HG03139 (cell line): ENCODE measurements around the gene CKMT1B.
A peak's percentile ranks its signal among the peaks of the same experiment; 100 is the strongest.
"Not testable (repeated sequence)": the region's sequence is repeated elsewhere in the genome, so short reads cannot be mapped to it uniquely, and the experiment has no call there.

Source experiments
- ATAC-seq: cut with Tn5 transposase; IDR thresholded peaks from one replicate; pipeline ENCODE4 v1.9.1; 2021; ENCODE audit not compliant: unreplicated experiment

CKMT1B gene

GRCh38 chr15:43593328-43594190 is at the start of gene CKMT1B:
Gene CKMT1B, plus strand, starts transcription at chr15:43594027. Its CDS starts 192 bp downstream, at chr15:43594219.
- ATAC-seq, result not testable (repeated sequence)

- no peak for ATAC-seq
These were observed 49.6 kb upstream of the CKMT1B start for GRCh38 chr15:43544266-43544665.

- no peak for ATAC-seq
These were observed 48.4 kb upstream of the CKMT1B start for GRCh38 chr15:43545426-43545825.

- ATAC-seq, result no peak
These were observed 46.3 kb upstream of the CKMT1B start for GRCh38 chr15:43547539-43547938.

- no peak for ATAC-seq
These were observed 43.1 kb upstream of the CKMT1B start for GRCh38 chr15:43550527-43551363.

GRCh38 chr15:43552256-43552655 is 41.6 kb upstream of the CKMT1B start:
- ATAC-seq, result no peak

GRCh38 chr15:43552986-43553385 is 40.8 kb upstream of the CKMT1B start:
- ATAC-seq, result no peak

GRCh38 chr15:43562753-43563152 is 31.1 kb upstream of the CKMT1B start:
- ATAC-seq, result not testable (repeated sequence)

GRCh38 chr15:43563793-43564192 is 30.0 kb upstream of the CKMT1B start:
- not testable (repeated sequence) for ATAC-seq

- ATAC-seq, result not testable (repeated sequence)
These were observed 27.2 kb upstream of the CKMT1B start for GRCh38 chr15:43566615-43567014.

GRCh38 chr15:43574607-43575006 is 19.2 kb upstream of the CKMT1B start:
- not testable (repeated sequence) for ATAC-seq

GRCh38 chr15:43589778-43590466 is 3.9 kb upstream of the CKMT1B start, which contains the start of gene PPIP5K1:
Gene PPIP5K1, minus strand, starts transcription at chr15:43590208. Its CDS starts 5,704 bp downstream, at chr15:43584504.
- ATAC-seq, result peak; percentile 98

GRCh38 chr15:43592841-43593240 is 986 bp upstream of the CKMT1B start:
- not testable (repeated sequence) for ATAC-seq

GRCh38 chr15:43599131-43599530 is 5.3 kb downstream of the CKMT1B start:
- ATAC-seq, result not testable (repeated sequence)

GRCh38 chr15:43600200-43600599 is 6.4 kb downstream of the CKMT1B start:
- ATAC-seq, result not testable (repeated sequence)

GRCh38 chr15:43602233-43602632 is 8.4 kb downstream of the CKMT1B start:
- not testable (repeated sequence) for ATAC-seq

GRCh38 chr15:43617750-43618149 is 23.9 kb downstream of the CKMT1B start:
- not testable (repeated sequence) for ATAC-seq

- ATAC-seq, result not testable (repeated sequence)
These were observed 24.9 kb downstream of the CKMT1B start, which contains the start of gene STRC for GRCh38 chr15:43618700-43619099. Gene STRC, minus strand, starts transcription at chr15:43618800. Its CDS starts 78 bp downstream, at chr15:43618722.

GRCh38 chr15:43622068-43622799 is 28.4 kb downstream of the CKMT1B start:
- not testable (repeated sequence) for ATAC-seq

- no peak for ATAC-seq
These were observed 31.3 kb downstream of the CKMT1B start for GRCh38 chr15:43625106-43625505.
